K562 (cell line): ENCODE results near the gene PNKD. TPM values are rescaled to one million over a fixed set of nuclear protein-coding genes. Genes with fewer than 3 reads are reported as not detected.

ENCODE experiments used
- ATAC-seq: fragments of 200-7000 bp; cut with Tn5 transposase; 3 replicates; pipeline ENCODE4 v1.9.1; 2020; ENCODE audit warnings: moderate library complexity
- BruUV-seq: library from RNA; stranded (reverse); fragments of 400-500 nt; replicated peaks from 2 replicates; lab custom pipeline; 2021; lab: Mats Ljungman, UMichigan
- CTCF ChIA-PET: fragments of 300-600 bp; formaldehyde crosslinking; extraction: SDS; loops from one replicate; lab custom pipeline; 2021; ENCODE audit warnings: low intra/inter-chr PET ratio; lab: Yijun Ruan, JAX
- POLR2A ChIA-PET: fragments of 300-600, 350-650 bp; sonication (Branson Sonifier 250); formaldehyde crosslinking; extraction: SDS; loops from one replicate; lab custom pipeline; 2021; ENCODE audit warnings: antibody characterized with exemption, inconsistent platforms; lab: Yijun Ruan, JAX
- DNase-seq, 4 experiments: peaks; one replicate each; pipeline versions ENCODE4 v3.0.0 to v3.0.0-alpha.2; 2011 to 2018; ENCODE audit warnings: low spot score in 3 of 4, mixed read lengths in 3 of 4; ENCODE audit errors: extremely low read depth in 1 of 4
- FAIRE-seq: peaks from 2 replicates; lab custom pipeline; 2011; peaks lifted over from hg19 to GRCh38; lab: Jason Lieb, UNC
- H2AFZ ChIP-seq: 2 replicates; pipeline ENCODE4 v1.6.0; 2011; ENCODE audit warnings: low read depth, low read length, control low read depth, inconsistent platforms
- H3K27ac ChIP-seq: fragments of 200-600 bp; 3 replicates; pipeline ENCODE4 v1.8.0; 2011; ENCODE audit warnings: low read depth, mild to moderate bottlenecking, control low read depth, inconsistent platforms, low read length, moderate library complexity, mixed read lengths; ENCODE audit errors: extremely low read depth
- H3K27me3 ChIP-seq, 2 experiments: fragments of 300-600 bp in 1 of 2; 2 replicates in 1 of 2; 3 replicates in 1 of 2; pipeline versions ENCODE4 v1.6.0 to v1.8.0; 2011; ENCODE audit warnings: inconsistent platforms in 2 of 2, low read length in 2 of 2, mild to moderate bottlenecking in 1 of 2, mixed read lengths in 1 of 2, moderate library complexity in 1 of 2; ENCODE audit not compliant: control insufficient read depth in 2 of 2, insufficient read depth in 2 of 2
- H3K36me3 ChIP-seq: fragments of 300-600 bp; 3 replicates; pipeline ENCODE4 v1.8.0; 2011; ENCODE audit warnings: mild to moderate bottlenecking, low read length, inconsistent platforms; ENCODE audit not compliant: control insufficient read depth, insufficient read depth
- H3K4me1 ChIP-seq, 2 experiments: fragments of 200-600 bp in 1 of 2; replicated peaks in 1 of 2; 2 replicates in 1 of 2; 3 replicates in 1 of 2; pipeline versions ENCODE4 v1.5.1 to v1.8.0; 2011; ENCODE audit warnings: inconsistent platforms in 2 of 2, low read length in 2 of 2, mild to moderate bottlenecking in 1 of 2, mixed read lengths in 1 of 2, moderate library complexity in 1 of 2; ENCODE audit not compliant: control insufficient read depth in 2 of 2, insufficient read depth in 2 of 2
- H3K4me2 ChIP-seq: 2 replicates; pipeline ENCODE4 v1.6.1; 2011; ENCODE audit warnings: low read length, control low read depth, inconsistent platforms, mixed read lengths; ENCODE audit not compliant: insufficient read depth
- H3K4me3 ChIP-seq: fragments of 200-600 bp; sonication (generic), shearing (Covaris generic); 2 replicates; pipeline ENCODE4 v1.5.1; 2016; ENCODE audit warnings: control low read depth, inconsistent platforms
- H3K79me2 ChIP-seq: fragments of 200-600 bp; 3 replicates; pipeline ENCODE4 v1.8.0; 2011; ENCODE audit warnings: low read length, inconsistent platforms; ENCODE audit not compliant: control insufficient read depth, insufficient read depth
- H3K9ac ChIP-seq, 2 experiments: 2 replicates each; pipeline versions ENCODE4 v1.6.0 to v1.6.1; 2011; ENCODE audit warnings: low read depth in 2 of 2, low read length in 2 of 2, control low read depth in 1 of 2, inconsistent platforms in 1 of 2, mild to moderate bottlenecking in 1 of 2, mixed read lengths in 1 of 2; ENCODE audit not compliant: insufficient read depth in 1 of 2
- H3K9me1 ChIP-seq: one replicate; pipeline ENCODE4 v1.6.0; 2011; ENCODE audit warnings: inconsistent platforms, mild to moderate bottlenecking, low read length, moderate library complexity; ENCODE audit not compliant: control insufficient read depth, insufficient read depth
- H3K9me3 ChIP-seq: replicated peaks from 2 replicates; pipeline ENCODE4 v1.5.1; 2011; ENCODE audit warnings: low read depth, low read length, inconsistent platforms; ENCODE audit not compliant: control insufficient read depth, insufficient read depth
- H4K20me1 ChIP-seq: replicated peaks from 2 replicates; pipeline ENCODE4 v1.6.1; 2011; ENCODE audit warnings: low read length, inconsistent platforms, mixed read lengths; ENCODE audit not compliant: control insufficient read depth, insufficient read depth
- NFIC ChIP-seq: fragments of 450-650 bp; IDR thresholded peaks from 2 replicates; pipeline ENCODE4 v1.6.1; 2017; ENCODE audit warnings: mild to moderate bottlenecking, inconsistent platforms
- RBFOX2 ChIP-seq: fragments of 200-400 bp; formaldehyde crosslinking; IDR thresholded peaks from 2 replicates; pipeline ENCODE4 v1.6.1; 2017; ENCODE audit warnings: low read depth, mild to moderate bottlenecking, low read length, moderate library complexity
- WGBS: fragments of 100-300 bp; shearing (Covaris generic); methylation state at CpG from one replicate; pipeline ENCODE4 v1.1.6; 2016; ENCODE audit warnings: low coverage, mixed read lengths; ENCODE audit not compliant: insufficient coverage; ENCODE audit errors: missing lambda C conversion rate; 5-methylcytosine and 5-hydroxymethylcytosine counted together
- in situ Hi-C: fragments of 300-500 bp; cut with MboI; formaldehyde crosslinking; loops from 4 replicates; pipeline ENCODE4 v1.15.0; 2018; ENCODE audit warnings: inconsistent platforms, mixed read lengths
- intact Hi-C: fragments of 100-400 bp; cut with micrococcal nuclease; formaldehyde crosslinking; loops from 2 replicates; pipeline ENCODE4 v1.14.2; 2022
- polyA plus RNA-seq, 8 experiments: library from polyadenylated mRNA; depleted of rRNA in 4 of 8; stranded (reverse) in 5 of 8; unstranded in 3 of 8; fragments of >200 nt; fragmentation: Nextera tagmentation in 2 of 8; fragmentation: Illumina TruSeq in 1 of 8; extraction: Ambion mirVana in 2 of 8; extraction: Trizol in 1 of 8; gene quantifications; 2 replicates each; pipeline versions ENCODE4 v1.2.1 to v1.2.3, GENCODE V29; 2011 to 2014; ENCODE audit warnings: inconsistent platforms in 1 of 8, missing spikeins in 1 of 8
- total RNA-seq, 7 experiments: library from RNA; depleted of rRNA in 6 of 7; stranded (reverse); fragments of >200 nt in 6 of 7; fragmentation: Illumina TruSeq in 2 of 7; extraction: Trizol in 2 of 7; gene quantifications; 2 replicates each; pipeline versions ENCODE4 v1.2.1 to v1.2.3, GENCODE V29; 2011 to 2021; ENCODE audit warnings: low replicate concordance in 1 of 7
- TF ChIP-seq, protein P1 (sequence below), 3 experiments: IDR thresholded peaks in 2 of 3; conservative IDR thresholded peaks in 1 of 3; 2 replicates each; pipeline ENCODE4 v1.5.1; 2011 to 2012; ENCODE audit warnings: low read length in 3 of 3, mild to moderate bottlenecking in 3 of 3, control low read depth in 2 of 3, improper control_type of control experiment in 1 of 3, inconsistent platforms in 1 of 3, low read depth in 1 of 3, mixed read lengths in 1 of 3, moderate library complexity in 1 of 3; ENCODE audit not compliant: insufficient read depth in 2 of 3

Gene PNKD
- total and polyA plus RNA-seq, 9 of the 15 experiments (the other 6 are each of a cell fraction or from before 2014, with no cell fraction given) = 26.0 to 105 (median 60.1) TPM

DNA sequence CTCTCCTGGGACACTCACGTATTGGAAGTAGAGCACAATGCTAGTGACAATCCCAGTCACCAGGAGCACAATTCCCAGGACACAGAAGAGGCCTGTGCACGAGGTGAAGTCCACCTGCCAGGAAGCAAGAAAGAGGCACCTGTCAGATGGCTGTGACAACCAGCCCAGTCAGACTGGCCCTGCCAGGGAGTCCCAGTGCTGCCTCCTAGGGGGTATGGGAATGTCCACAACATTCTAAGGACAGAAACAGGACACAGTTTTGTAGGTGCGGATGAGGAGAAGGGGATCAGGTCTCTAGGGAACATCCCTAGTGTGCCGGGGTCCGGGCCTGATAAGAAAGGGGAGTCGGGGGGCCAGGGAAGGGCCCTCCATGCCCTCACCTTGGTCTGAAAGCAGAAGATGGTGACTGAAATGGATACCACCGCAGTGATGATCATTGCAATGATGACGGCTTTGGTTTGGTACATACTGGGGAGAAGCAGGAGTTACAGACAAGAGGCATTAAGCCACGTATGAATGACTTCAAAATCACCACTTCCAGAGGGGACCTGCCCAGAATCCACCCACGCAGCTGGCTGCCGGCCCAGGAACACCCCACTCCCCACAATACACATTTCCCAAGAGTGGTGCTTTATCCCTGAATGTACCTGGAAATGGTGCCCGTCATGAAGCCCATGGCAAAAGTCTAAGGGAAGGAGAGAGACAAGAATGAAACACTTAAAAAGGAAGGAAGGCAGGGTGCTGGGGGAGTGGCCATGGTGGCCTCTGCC, 6.9 kb downstream of the PNKD start:
- BruUV-seq = no TSS peak
- no peaks in the 10 kb centered on the region for H3K9me3 ChIP-seq
- TF ChIP-seq NFIC (no peak), RBFOX2 (0 out of 2 replicates have a peak, but pooled peaks have one; percentile 7)
- TF ChIP-seq, protein P1, sequence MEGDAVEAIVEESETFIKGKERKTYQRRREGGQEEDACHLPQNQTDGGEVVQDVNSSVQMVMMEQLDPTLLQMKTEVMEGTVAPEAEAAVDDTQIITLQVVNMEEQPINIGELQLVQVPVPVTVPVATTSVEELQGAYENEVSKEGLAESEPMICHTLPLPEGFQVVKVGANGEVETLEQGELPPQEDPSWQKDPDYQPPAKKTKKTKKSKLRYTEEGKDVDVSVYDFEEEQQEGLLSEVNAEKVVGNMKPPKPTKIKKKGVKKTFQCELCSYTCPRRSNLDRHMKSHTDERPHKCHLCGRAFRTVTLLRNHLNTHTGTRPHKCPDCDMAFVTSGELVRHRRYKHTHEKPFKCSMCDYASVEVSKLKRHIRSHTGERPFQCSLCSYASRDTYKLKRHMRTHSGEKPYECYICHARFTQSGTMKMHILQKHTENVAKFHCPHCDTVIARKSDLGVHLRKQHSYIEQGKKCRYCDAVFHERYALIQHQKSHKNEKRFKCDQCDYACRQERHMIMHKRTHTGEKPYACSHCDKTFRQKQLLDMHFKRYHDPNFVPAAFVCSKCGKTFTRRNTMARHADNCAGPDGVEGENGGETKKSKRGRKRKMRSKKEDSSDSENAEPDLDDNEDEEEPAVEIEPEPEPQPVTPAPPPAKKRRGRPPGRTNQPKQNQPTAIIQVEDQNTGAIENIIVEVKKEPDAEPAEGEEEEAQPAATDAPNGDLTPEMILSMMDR (IDR thresholded peaks at IDR 0.05 in 2 of 3, conservative IDR thresholded peaks at IDR 0.05 in 1 of 3; ENCODE audit: insufficient read depth in 2 of 3, low read depth in 1 of 3, low read length in 3 of 3) = peak; percentile 3 to 18 (median 12); a peak in 1 of 6 replicates
- POLR2A ChIA-PET = interaction anchor here (0.6 to 2.7 kb wide), 3 partner anchors 10 to 505 kb away, joined by 4 to 19 read pairs (median 9); partner anchors contain the start of gene CYP27A1
- intact Hi-C loops (loop anchor here (10.0 kb wide), 1 partner anchor 368 kb away; no protein-coding TSS in a partner anchor), in situ Hi-C loops (no loop called here)
- no peak overlapping the region for H3K27ac ChIP-seq
- peaks cover 8% of the 10 kb centered on the region for H3K79me2 ChIP-seq
- no peak overlapping the region for H3K4me2 ChIP-seq
- DNase-seq (no peak), FAIRE-seq (no peak), ATAC-seq (no peak)
- H3K4me1 ChIP-seq = peaks cover 0 to 14% of the 10 kb centered on the region in 2 experiments; a peak in 3 of 5 replicates
- H3K27me3 ChIP-seq = no peaks in the 10 kb centered on the region
- H3K4me3 ChIP-seq = no peak overlapping the region
- CTCF ChIA-PET = no interaction called here
- peaks cover 90% of the 10 kb centered on the region for H3K36me3 ChIP-seq
- 0 out of 2 replicates have a peak, but pooled peaks cover 5% of the 10 kb centered on the region for H4K20me1 ChIP-seq
- WGBS = 92% methylated on average over 6 of the region's 12 CpGs
- H3K9ac ChIP-seq = no peak overlapping the region
- H3K9me1 ChIP-seq = no peaks in the 10 kb centered on the region
- H2AFZ ChIP-seq = no peak overlapping the region
